ENCODE data around the gene HUNK.
"Not testable (repeated sequence)": the region's sequence is repeated elsewhere in the genome, so short reads cannot be mapped to it uniquely, and the experiment has no call there.

The HUNK gene

GRCh38 chr21:32034850-32035249 lies 162.0 kb downstream of the HUNK start:
- ChIA-PET POLR2A (no interaction called here), CTCF (no interaction called here)
- TF ChIP-seq SP1 (IDR thresholded peaks at IDR 0.05): no peak
- TF ChIP-seq LEF1 (IDR thresholded peaks at IDR 0.05; ENCODE audit: borderline replicate concordance): no peak
- no peak for TF ChIP-seq FOXK2 (IDR thresholded peaks at IDR 0.05)
- no peak for TF ChIP-seq HDGF (IDR thresholded peaks at IDR 0.05; ENCODE audit: borderline replicate concordance)
- no peak for TF ChIP-seq SUZ12 (IDR thresholded peaks at IDR 0.05)
- no peak for TF ChIP-seq FOXM1 (IDR thresholded peaks at IDR 0.05; ENCODE audit: borderline replicate concordance)
- TF ChIP-seq TARDBP (IDR thresholded peaks at IDR 0.05): no peak
- TF ChIP-seq ZNF384 (IDR thresholded peaks at IDR 0.05): no peak
- TF ChIP-seq ARNT (IDR thresholded peaks at IDR 0.05): no peak
- no peak for TF ChIP-seq PKNOX1 (IDR thresholded peaks at IDR 0.05)
- no peak for TF ChIP-seq BHLHE40 (IDR thresholded peaks at IDR 0.05; ENCODE audit: borderline replicate concordance)
- TF ChIP-seq FOXA1 (IDR thresholded peaks at IDR 0.05): no peak
- TF ChIP-seq L3MBTL2 (conservative IDR thresholded peaks at IDR 0.05): no peak
- no peak for TF ChIP-seq ELF4 (IDR thresholded peaks at IDR 0.05)
- TF ChIP-seq NFRKB (IDR thresholded peaks at IDR 0.05): no peak
- TF ChIP-seq CTBP1 (IDR thresholded peaks at IDR 0.05; ENCODE audit: borderline replicate concordance): no peak
- no peak for DNase-seq (ENCODE audit: extremely low spot score)

GRCh38 chr21:32035617-32036016 lies 162.8 kb downstream of the HUNK start:
- POLR2A ChIA-PET: no interaction called here
- no peak for DNase-seq (ENCODE audit: extremely low spot score)
- CTCF ChIA-PET: no interaction called here
- no peak for TF ChIP-seq PKNOX1 (IDR thresholded peaks at IDR 0.05)
- TF ChIP-seq TARDBP (IDR thresholded peaks at IDR 0.05): no peak
- no peak for TF ChIP-seq ARNT (IDR thresholded peaks at IDR 0.05)
- no peak for TF ChIP-seq HDGF (IDR thresholded peaks at IDR 0.05; ENCODE audit: borderline replicate concordance)
- TF ChIP-seq LEF1 (IDR thresholded peaks at IDR 0.05; ENCODE audit: borderline replicate concordance): no peak
- TF ChIP-seq FOXA1 (IDR thresholded peaks at IDR 0.05): no peak
- TF ChIP-seq NFRKB (IDR thresholded peaks at IDR 0.05): no peak
- TF ChIP-seq BHLHE40 (IDR thresholded peaks at IDR 0.05; ENCODE audit: borderline replicate concordance): no peak
- no peak for TF ChIP-seq FOXK2 (IDR thresholded peaks at IDR 0.05)
- TF ChIP-seq ELF4 (IDR thresholded peaks at IDR 0.05): no peak
- TF ChIP-seq SUZ12 (IDR thresholded peaks at IDR 0.05): no peak
- no peak for TF ChIP-seq SP1 (IDR thresholded peaks at IDR 0.05)
- TF ChIP-seq FOXM1 (IDR thresholded peaks at IDR 0.05; ENCODE audit: borderline replicate concordance): no peak
- no peak for TF ChIP-seq L3MBTL2 (conservative IDR thresholded peaks at IDR 0.05)
- no peak for TF ChIP-seq CTBP1 (IDR thresholded peaks at IDR 0.05; ENCODE audit: borderline replicate concordance)
- TF ChIP-seq ZNF384 (IDR thresholded peaks at IDR 0.05): no peak

GRCh38 chr21:32036756-32037155 lies 163.9 kb downstream of the HUNK start:
- DNase-seq (ENCODE audit: extremely low spot score): no peak
- TF ChIP-seq LEF1 (IDR thresholded peaks at IDR 0.05; ENCODE audit: borderline replicate concordance) (no peak), FOXM1 (IDR thresholded peaks at IDR 0.05; ENCODE audit: borderline replicate concordance) (no peak), ZNF384 (IDR thresholded peaks at IDR 0.05) (no peak), FOXA1 (IDR thresholded peaks at IDR 0.05) (no peak), ELF4 (IDR thresholded peaks at IDR 0.05) (no peak), L3MBTL2 (conservative IDR thresholded peaks at IDR 0.05) (no peak), SP1 (IDR thresholded peaks at IDR 0.05) (no peak), ARNT (IDR thresholded peaks at IDR 0.05) (no peak), TARDBP (IDR thresholded peaks at IDR 0.05) (no peak), SUZ12 (IDR thresholded peaks at IDR 0.05) (no peak), NFRKB (IDR thresholded peaks at IDR 0.05) (no peak), BHLHE40 (IDR thresholded peaks at IDR 0.05; ENCODE audit: borderline replicate concordance) (no peak), CTBP1 (IDR thresholded peaks at IDR 0.05; ENCODE audit: borderline replicate concordance) (no peak), PKNOX1 (IDR thresholded peaks at IDR 0.05) (no peak)
- POLR2A ChIA-PET: no interaction called here
- CTCF ChIA-PET: no interaction called here

GRCh38 chr21:32038751-32039150 lies 165.9 kb downstream of the HUNK start:
- CTCF ChIA-PET; DNase-seq (ENCODE audit: extremely low spot score); POLR2A ChIA-PET: not testable (repeated sequence)

- no peak for DNase-seq (ENCODE audit: extremely low spot score)
- ChIA-PET POLR2A (no interaction called here), CTCF (no interaction called here)
- no peak for TF ChIP-seq NFRKB (IDR thresholded peaks at IDR 0.05)
- TF ChIP-seq ZNF384 (IDR thresholded peaks at IDR 0.05): no peak
- no peak for TF ChIP-seq TARDBP (IDR thresholded peaks at IDR 0.05)
- TF ChIP-seq PKNOX1 (IDR thresholded peaks at IDR 0.05): no peak
- no peak for TF ChIP-seq HDGF (IDR thresholded peaks at IDR 0.05; ENCODE audit: borderline replicate concordance)
- no peak for TF ChIP-seq ELF4 (IDR thresholded peaks at IDR 0.05)
- no peak for TF ChIP-seq LEF1 (IDR thresholded peaks at IDR 0.05; ENCODE audit: borderline replicate concordance)
- TF ChIP-seq SUZ12 (IDR thresholded peaks at IDR 0.05): no peak
- no peak for TF ChIP-seq L3MBTL2 (conservative IDR thresholded peaks at IDR 0.05)
- no peak for TF ChIP-seq FOXK2 (IDR thresholded peaks at IDR 0.05)
- no peak for TF ChIP-seq ARNT (IDR thresholded peaks at IDR 0.05)
- TF ChIP-seq FOXA1 (IDR thresholded peaks at IDR 0.05): no peak
- no peak for TF ChIP-seq FOXM1 (IDR thresholded peaks at IDR 0.05; ENCODE audit: borderline replicate concordance)
Measured at GRCh38 chr21:32043458-32043857, 170.6 kb downstream of the HUNK start.
